ENCODE data around the gene C19orf81.
A peak's percentile ranks its signal among the peaks of the same experiment; 100 is the strongest.

The C19orf81 gene

GRCh38 chr19:50679177-50680125 is 30.2 kb downstream of the C19orf81 start:
- DNase-seq (ENCODE audit: low read depth in 2 of 3, low spot score in 1 of 3): peak; percentile 63 to 83 (median 74)

DNA sequence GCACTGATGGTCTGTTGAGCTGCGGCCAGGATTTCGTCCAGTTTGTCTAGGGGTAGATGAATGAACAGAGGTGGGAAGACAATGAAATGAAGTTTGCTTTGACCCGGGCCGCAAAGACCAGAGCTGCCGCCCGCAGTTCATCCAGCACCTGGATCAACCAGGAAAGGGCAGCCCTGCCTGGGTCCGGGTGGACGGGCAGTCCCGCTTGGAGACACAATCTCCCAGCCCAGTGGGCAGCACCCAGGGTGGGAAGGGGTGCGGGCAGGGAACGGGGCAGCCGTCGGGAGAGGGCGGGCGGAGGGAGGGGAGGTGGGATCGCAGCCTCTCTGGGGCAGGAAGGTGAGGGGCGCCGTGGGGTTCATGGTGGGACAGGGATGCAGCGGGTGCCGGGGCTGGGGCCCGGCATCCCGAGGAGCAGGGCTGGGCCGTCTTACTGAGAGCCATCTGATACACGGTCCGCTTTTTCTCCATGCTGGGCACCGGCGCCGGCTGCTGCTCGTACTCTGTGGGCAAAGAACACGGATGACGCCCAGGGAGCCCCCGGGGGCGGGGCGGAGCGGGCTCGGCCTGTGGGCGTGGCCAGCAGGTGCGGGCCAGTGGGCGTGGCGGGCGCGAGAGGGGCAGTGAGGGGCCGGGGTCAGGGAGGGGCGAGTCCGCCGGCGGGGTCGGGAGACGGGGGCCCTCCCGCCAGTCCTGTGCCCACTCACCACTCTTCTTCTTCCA is 37.2 kb downstream of the C19orf81 start:
- DNase-seq (ENCODE audit: low read depth in 2 of 3, low spot score in 1 of 3): no peak

DNA sequence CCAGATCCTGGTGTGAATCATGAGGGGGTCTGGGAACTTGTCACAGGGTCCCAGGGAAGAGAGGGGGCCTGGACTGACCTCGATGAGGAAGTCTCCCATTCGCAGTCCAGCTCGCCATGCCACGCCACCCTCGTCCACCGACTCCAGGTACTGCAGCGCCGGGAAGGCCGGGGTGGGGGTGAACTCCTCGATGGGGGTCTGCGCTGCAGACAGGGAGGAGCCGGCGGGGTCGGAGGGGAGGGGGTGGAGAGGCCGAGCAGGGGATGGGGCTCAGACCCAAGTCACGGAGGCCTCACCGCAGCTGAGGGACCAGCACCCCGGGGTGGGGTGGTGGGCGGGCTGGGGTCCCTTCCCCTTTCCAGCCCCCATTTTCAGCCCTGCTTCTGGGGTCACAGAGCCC is 39.5 kb downstream of the C19orf81 start:
- no peak for DNase-seq (ENCODE audit: low read depth in 2 of 3, low spot score in 1 of 3)

GRCh38 chr19:50690439-50690838 is 41.2 kb downstream of the C19orf81 start:
- no peak for DNase-seq (ENCODE audit: low read depth in 2 of 3, low spot score in 1 of 3)

DNA sequence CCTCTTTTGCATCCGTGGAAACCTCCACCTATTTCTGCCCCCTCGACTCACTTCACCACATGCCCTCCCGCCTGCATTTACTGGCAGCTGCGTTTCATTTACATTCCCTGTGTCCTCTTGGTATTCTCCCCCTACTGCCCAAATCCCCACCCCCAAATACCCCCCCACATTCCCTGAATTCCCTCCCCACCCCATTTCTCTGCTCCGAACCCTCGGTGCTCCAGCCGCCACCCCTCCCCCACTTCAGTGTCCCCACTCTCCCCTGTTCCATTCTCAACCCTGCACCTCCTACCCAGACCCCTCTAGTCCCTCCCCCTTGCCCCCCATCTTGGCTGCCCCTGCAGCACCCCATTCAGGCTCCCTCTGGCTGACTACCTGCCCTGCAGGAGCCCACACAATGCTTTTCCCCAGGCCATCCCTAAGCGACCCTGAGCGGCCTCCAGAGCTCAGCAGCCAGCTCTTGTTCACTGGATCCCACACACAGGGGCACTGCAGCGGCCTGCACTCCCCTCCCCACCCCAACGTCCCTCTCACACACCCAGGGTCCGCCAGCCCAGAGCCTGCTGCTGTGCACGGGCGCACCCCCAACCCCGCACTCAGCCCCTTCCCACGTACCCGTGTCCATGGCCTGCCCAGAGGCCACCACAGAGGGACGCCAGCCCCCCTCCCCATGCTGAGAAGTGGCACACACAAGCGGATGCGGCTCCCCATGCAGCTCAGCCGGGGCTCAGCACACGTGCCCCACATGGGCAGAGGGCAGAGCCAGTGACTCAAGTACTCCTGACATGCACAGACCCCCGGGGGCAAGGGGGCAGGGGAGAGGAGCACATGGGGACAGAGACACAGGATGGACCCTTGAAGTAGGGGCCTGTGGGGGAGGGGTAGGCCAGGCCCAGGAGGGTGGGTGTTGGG is 44.1 kb downstream of the C19orf81 start:
- no peak for DNase-seq (ENCODE audit: low read depth in 2 of 3, low spot score in 1 of 3)

- DNase-seq (ENCODE audit: low read depth in 2 of 3, low spot score in 1 of 3): no peak
Measured at GRCh38 chr19:50694815-50695145, 45.5 kb downstream of the C19orf81 start.

GRCh38 chr19:50695251-50696093 is 46.2 kb downstream of the C19orf81 start:
- DNase-seq (ENCODE audit: low read depth in 2 of 3, low spot score in 1 of 3): peak in 1 of 3 donors; percentile 6

DNA sequence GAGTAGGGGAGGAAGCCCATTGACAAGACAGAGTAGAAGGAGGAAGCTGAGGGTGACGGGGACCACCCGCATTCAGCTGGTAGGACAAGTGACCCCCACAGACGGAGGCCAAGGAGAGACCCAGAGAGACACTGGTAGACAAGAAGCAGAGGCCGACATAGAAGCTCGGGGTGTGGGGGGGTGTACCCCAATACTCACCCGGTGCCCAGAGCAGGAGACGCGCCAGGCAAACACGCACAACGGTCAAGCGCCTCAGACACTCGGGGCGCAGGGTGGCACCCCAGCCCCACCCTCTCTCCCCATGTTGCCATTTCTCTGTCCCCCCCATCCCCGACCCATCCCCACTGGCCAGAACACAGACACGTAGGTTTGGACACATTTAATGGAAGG is 46.8 kb downstream of the C19orf81 start:
- DNase-seq (ENCODE audit: low read depth in 2 of 3, low spot score in 1 of 3): no peak

DNA sequence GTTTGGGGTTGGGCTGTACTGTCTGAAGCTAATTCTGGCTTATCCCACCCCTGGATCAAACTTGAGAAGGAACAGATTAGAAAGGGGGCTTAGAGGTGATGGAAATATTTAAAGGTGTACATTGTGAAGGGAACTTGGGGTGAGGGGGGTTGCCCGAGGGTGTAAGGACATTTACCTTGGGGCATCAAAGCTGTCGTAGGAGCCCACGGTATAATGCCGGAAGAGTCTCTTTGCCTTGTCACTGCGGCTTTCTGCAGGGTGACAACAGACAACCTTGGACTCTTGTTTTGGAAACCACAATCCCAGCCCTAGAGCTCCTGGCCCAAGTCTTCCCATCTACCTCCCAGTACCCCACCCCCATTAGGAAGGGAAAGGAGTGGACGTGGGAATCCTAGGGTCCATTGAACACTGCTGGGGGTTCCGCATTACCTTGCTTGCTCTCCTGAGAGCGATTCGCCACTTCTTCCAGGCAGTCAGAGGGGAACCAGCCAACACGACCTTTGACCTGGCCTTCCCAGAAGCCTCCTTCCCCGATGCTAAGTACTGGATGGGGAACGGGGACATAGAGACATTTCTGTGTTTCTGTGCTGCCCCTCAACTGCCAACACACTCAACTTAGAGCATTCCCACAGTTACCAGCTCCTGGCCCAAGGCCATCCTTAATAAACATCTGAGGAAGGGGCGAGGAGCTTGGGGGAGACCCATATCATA is 48.3 kb downstream of the C19orf81 start:
- no peak for DNase-seq (ENCODE audit: low read depth in 2 of 3, low spot score in 1 of 3)

DNA sequence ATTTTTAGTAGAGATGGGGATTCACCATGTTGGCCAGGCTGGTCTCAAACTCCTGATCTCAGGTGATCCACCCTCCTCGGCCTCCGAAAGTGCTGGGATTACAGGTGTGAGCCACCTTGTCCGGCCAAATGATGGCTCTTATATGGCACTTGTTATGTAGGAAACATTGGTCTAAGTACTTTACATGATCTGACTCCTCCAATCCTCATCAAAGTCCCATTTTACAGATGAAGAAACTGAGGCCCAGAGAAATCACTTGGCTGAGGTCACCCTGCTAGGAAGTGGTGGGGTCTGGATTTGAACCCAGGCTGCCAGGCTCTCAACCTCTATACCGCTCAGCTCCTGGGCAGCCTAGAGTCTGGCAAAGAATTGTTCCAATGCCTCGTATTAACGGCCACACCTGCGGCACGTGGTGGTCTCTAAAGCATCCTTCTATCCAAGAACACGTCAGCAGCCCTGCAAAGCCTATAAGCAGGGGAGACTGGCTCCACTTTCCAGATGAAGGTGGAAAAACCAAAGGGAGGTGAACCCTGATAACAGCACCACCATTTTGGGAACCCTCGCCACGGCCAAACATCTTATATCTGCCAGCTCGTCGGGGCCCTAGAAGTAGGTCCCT is 52.2 kb downstream of the C19orf81 start:
- DNase-seq (ENCODE audit: low read depth in 2 of 3, low spot score in 1 of 3): no peak

DNA sequence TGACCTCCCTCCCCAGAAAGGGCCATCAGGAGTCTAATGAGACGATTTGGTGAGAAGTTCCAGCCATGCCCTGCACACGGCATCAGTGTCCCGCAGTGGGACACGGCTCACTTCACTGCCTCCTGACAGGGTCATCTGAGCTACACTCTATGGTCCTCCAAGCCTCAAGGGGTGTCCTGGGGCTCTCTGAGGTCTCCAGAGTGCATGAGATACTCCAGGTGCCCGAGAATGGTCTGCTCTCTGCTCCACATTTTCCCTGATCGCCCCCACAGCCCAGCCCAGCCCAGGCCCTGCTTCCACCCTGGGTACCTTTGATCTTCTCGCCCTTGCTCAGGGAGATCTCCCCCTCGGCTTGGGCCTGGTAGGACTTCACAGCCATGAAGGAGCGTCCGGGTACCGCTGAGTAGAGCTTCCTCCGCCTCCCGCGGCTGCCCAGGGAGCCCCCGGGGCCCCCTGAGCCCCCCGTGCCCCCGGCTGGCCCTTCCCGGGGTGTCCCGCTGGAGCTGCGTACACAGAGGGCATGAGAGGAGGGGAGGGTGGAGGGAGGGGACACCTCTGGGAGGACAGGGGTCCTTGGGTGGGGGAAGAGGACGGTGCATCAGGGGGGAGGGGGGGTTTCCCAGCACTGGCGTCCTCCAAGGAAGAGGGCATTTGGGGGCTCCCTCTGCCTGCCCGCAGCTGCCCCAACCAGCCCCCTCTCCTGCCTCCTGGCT is 53.1 kb downstream of the C19orf81 start:
- DNase-seq (ENCODE audit: low read depth in 2 of 3, low spot score in 1 of 3): no peak

DNA sequence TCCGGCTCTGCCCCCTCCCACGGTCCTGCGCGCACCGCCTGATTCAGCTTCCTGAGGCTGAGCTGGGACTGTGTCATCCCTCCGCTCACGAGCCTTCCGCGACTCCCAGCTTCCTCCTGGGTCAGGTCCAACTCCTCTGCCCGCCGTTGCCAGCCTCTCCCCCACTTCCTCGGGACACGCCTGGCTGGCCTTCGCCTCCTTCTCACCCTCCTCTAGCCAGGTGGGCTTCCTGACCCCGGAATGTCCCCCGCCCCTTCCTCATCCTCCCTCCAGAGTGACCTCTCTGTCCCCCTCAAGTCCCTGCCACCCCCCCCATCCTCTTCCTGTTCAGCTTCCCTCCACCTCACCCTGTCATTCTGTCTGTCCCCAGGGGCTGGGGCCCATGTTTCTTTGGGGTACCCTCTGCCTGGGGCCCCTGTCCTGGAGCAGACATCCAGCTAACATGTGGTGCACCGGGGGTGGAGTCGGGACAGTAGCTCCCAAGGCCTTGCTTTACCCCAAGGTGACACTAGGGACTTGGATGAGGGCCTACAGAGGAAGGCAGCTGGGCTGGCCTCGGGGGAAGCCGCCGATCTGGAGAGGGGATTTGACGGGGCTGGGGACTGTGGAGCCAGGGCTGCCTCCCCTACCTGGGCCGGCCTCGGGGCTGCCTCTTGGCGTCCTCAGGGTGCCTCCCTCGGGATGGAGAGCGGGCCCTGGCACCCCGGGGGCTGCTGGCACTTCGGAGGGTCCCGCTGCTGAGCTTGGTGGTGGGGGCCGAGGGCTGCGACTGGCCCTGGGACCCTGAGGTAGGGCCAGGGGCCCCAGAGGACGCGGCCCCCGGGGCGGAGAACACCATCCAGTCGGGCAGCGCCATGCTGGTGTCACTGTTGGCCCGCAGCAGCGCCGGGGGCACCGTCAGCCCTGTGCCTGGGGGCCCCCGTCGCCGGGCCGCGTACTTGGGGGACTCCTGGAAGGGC is 53.9 kb downstream of the C19orf81 start:
- no peak for DNase-seq (ENCODE audit: low read depth in 2 of 3, low spot score in 1 of 3)

DNA sequence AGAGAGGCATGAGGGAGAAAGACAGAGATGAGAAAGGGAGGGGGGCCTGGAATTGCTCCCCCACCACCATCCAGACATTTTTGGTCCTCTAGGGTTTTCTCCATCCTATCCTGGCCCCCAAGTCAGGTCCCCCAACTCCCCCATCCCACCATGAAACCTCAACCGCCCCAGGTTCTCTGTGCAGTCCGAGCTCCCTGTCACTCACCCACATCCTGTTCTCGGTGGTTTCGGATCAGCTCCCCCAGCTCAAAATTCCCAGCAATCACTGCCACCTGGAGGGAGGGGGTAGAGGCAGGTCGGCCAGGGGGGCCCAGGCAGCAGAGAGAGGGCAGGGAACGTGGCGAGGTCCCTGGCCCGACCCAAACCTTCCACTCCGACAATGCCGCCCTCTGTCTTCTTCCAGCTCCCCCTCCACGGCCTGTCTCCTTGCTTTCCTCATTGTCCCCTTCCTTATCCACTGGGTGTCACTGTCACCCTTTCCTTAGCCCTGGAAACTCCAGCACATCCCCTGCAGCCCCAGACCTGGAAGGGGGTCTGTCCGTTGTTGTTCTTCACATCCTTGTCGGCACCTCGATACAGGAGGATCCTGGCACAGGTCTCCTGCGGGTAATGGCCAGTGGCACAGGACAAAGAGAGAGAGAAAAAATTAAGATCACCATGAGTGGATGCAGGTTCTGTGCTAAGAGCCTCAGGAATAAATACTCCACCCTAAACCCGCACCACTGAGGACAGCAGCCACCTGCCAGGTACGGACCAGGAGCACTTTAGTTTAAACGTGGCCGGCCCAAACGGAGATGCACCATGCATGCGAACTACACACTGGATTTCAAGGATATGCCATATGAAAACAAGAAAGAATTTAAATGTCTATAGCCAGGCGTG is 54.9 kb downstream of the C19orf81 start:
- no peak for DNase-seq (ENCODE audit: low read depth in 2 of 3, low spot score in 1 of 3)

DNA sequence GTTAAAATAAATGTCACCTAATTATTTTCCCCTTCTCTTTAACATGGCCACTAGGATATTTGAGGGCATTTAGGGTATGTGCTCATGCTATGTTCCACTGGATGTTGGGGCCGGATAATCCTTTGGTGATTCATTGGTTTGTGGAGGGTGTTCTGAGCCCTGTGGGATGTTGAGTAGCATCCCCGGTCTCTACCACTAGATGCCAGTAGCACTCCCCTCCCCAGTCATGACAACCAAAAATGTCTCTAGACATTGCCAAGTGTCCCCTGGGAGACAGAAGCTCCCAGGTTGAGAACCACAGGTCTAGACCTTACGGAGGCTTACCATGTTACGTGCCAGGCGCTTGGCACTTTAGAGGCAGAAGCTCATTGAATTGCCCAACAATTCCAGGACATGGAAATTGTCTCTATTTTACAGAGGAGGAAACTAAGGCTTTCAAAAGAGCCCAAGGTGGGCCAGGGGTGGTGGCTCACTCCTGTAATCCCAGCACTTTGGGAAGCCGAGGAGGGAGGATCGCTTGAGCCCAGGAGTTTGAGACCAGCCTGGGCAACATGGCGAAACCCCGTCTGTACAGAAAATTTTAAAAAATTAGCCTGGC is 56.3 kb downstream of the C19orf81 start:
- DNase-seq (ENCODE audit: low read depth in 2 of 3, low spot score in 1 of 3): peak in 2 of 3 donors; percentile 8 to 14

- DNase-seq (ENCODE audit: low read depth in 2 of 3, low spot score in 1 of 3): no peak
Measured at GRCh38 chr19:50706387-50706786, 57.1 kb downstream of the C19orf81 start.

- DNase-seq (ENCODE audit: low read depth in 2 of 3, low spot score in 1 of 3): no peak
Measured at GRCh38 chr19:50708179-50708879, 59.1 kb downstream of the C19orf81 start.
